Gastroesophageal sphincter (tissue), 3 donors: ENCODE results near the gene NR4A2.

Experiments
- CTCF ChIP-seq, 4 experiments: fragments of 200-600 bp in 2 of 4; fragments of 450-650 bp in 2 of 4; sonication (generic) in 1 of 4; IDR thresholded peaks; one replicate each; pipeline ENCODE4 v1.5.1; 2017 to 2019; ENCODE audit warnings: antibody characterized with exemption in 4 of 4, mild to moderate bottlenecking in 2 of 4, moderate library complexity in 2 of 4
- POLR2A ChIP-seq, 2 donors: fragments of 450-650 bp; IDR thresholded peaks; one replicate each; pipeline ENCODE4 v1.6.1; 2017; ENCODE audit warnings: antibody characterized with exemption in 2 of 2, mild to moderate bottlenecking in 2 of 2, moderate library complexity in 1 of 2

DNA sequence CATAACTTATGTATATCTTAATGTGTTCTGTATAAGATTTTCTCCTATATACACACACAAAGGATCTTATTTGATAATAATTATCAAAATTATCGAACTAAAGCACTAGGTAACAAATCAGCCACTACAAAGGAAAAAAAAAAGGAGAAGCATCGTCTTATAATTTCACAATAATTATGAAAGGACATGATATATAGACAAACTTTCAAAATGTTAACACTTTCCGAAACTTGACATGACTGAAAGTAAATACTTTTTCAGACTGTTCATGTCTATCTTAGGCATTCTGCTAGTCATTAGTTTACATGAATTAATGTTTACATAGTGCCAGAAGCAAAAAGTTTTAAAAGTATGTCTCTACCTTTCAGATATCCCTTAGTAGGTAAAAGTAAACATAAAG, 7.3 kb upstream of the NR4A2 start:
- TF ChIP-seq CTCF (IDR thresholded peaks at IDR 0.05) (no peak), POLR2A (IDR thresholded peaks at IDR 0.05) (no peak)
